ENCODE data around the gene PALLD. TPM values are rescaled to one million over a fixed set of nuclear protein-coding genes. Genes with fewer than 3 reads are reported as not detected.

PALLD gene
- total and polyA plus RNA-seq, 2 of the 13 experiments (the other 11 are each of a cell fraction or from before 2014, with no cell fraction given): 0.50 to 1.5 TPM

GRCh38 chr4:168451331-168451730, 45.5 kb upstream of the PALLD start:
- FAIRE-seq: no peak

DNA sequence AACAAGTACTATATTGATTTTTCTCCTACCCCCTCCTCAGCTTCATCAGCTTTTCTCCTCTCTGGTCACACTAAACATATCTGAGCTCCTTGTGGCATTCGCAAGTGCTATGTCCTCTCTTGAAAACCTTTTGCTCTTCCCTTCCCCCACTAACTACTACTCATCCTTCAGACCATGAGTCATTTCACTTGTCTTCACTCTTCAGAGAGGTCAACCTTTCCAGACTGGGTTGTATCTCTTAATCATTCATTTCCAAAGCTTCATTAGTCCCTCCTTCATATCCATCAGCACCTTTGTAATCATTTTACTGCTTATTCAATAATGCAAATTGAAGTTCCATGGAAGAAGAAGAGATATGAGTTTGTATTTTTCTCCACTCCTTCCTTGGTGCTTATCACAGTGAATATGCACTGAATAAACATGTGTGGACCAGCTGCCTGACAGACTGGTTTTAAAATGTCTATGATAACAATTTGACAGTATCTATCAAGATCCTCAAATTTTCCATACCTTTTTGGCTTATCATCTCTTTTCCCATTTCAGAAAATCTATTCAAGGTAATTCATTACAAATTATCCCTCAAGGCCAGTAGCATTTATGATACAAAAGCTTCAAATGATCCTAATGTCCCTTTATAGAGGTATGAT, 45.0 kb upstream of the PALLD start:
- H3K27me3 ChIP-seq (ENCODE audit: control insufficient read depth in 1 of 2, insufficient read depth in 2 of 2, low read length in 2 of 2): no peaks in the 10 kb centered on the region
- ATAC-seq (no peak), FAIRE-seq (no peak), DNase-seq (ENCODE audit: low spot score) (no peak)
- intact Hi-C loops (cut with micrococcal nuclease; ENCODE audit: unreplicated experiment) (no loop called here), in situ Hi-C loops (cut with HindIII; ENCODE audit: extremely low pct_ligation_motif_present, low pct_unique_long_range_greater_than_20kb) (no loop called here)
- H3K27ac ChIP-seq (ENCODE audit: extremely low read length, insufficient read depth, low read length): no peak overlapping the region
- no peaks in the 10 kb centered on the region for H3K36me3 ChIP-seq (replicated peaks in 1 of 2; ENCODE audit: control insufficient read depth in 1 of 2, insufficient read depth in 2 of 2, low read length in 2 of 2)
- no peak for TF ChIP-seq ZNF782 (CRISPR knock-in tag; IDR thresholded peaks at IDR 0.05; ENCODE audit: borderline replicate concordance)
- TF ChIP-seq PRDM10 (CRISPR knock-in tag; IDR thresholded peaks at IDR 0.05; ENCODE audit: low read depth): no peak
- TF ChIP-seq TMF1 (CRISPR knock-in tag; IDR thresholded peaks at IDR 0.05; ENCODE audit: low read depth): no peak
- TF ChIP-seq ZNF367 (CRISPR knock-in tag; IDR thresholded peaks at IDR 0.05; ENCODE audit: borderline replicate concordance): no peak
- TF ChIP-seq CBX1 (IDR thresholded peaks at IDR 0.05; ENCODE audit: low read depth): no peak
- TF ChIP-seq ZSCAN30 (CRISPR knock-in tag; IDR thresholded peaks at IDR 0.05): no peak
- no peak for TF ChIP-seq NR2F1 (CRISPR knock-in tag; IDR thresholded peaks at IDR 0.05)
- no peak for TF ChIP-seq U2AF1 (optimal IDR thresholded peaks at IDR 0.05; ENCODE audit: low read depth, low read length)
- H3K9me3 ChIP-seq (ENCODE audit: low read length): no peaks in the 10 kb centered on the region
- POLR2A ChIA-PET: no interaction called here
- CTCF ChIA-PET (ENCODE audit: low intra/inter-chr PET ratio, low total read pairs): no interaction called here
- no TSS peak for BruUV-seq (replicated peaks)
- no peak overlapping the region for H3K4me3 ChIP-seq (replicated peaks in 1 of 3; ENCODE audit: insufficient read depth in 1 of 3, low read depth in 2 of 3, low read length in 3 of 3)
- H4K20me1 ChIP-seq (ENCODE audit: insufficient read depth, low read length): no peaks in the 10 kb centered on the region
- no peak overlapping the region for H3K9ac ChIP-seq (ENCODE audit: insufficient read depth, low read depth, low read length)
- H3K4me2 ChIP-seq (ENCODE audit: low read depth, low read length): no peak overlapping the region
- WGBS (ENCODE audit: low lambda C conversion rate): 49% methylated on average over 1 of the region's 1 CpG
- no peaks in the 10 kb centered on the region for H3K4me1 ChIP-seq (ENCODE audit: insufficient read depth, low read length)
- no peaks in the 10 kb centered on the region for H3K79me2 ChIP-seq (ENCODE audit: insufficient read depth, low read length)
- no peak overlapping the region for H2AFZ ChIP-seq (ENCODE audit: low read length)

More at GRCh38 chr4:168451331-168451730, 45.5 kb upstream of the PALLD start:
- no TSS peak for BruUV-seq (replicated peaks)
- no peak overlapping the region for H3K4me3 ChIP-seq (replicated peaks in 1 of 3; ENCODE audit: insufficient read depth in 1 of 3, low read depth in 2 of 3, low read length in 3 of 3)
- intact Hi-C loops (cut with micrococcal nuclease; ENCODE audit: unreplicated experiment) (no loop called here), in situ Hi-C loops (cut with HindIII; ENCODE audit: extremely low pct_ligation_motif_present, low pct_unique_long_range_greater_than_20kb) (no loop called here)
- 29% methylated on average over 2 of the region's 2 CpGs for WGBS (ENCODE audit: low lambda C conversion rate)
- H2AFZ ChIP-seq (ENCODE audit: low read length): no peak overlapping the region
- H3K27me3 ChIP-seq (ENCODE audit: control insufficient read depth in 1 of 2, insufficient read depth in 2 of 2, low read length in 2 of 2): no peaks in the 10 kb centered on the region
- H3K9ac ChIP-seq (ENCODE audit: insufficient read depth, low read depth, low read length): no peak overlapping the region
- CTCF ChIA-PET (ENCODE audit: low intra/inter-chr PET ratio, low total read pairs): no interaction called here
- H3K9me3 ChIP-seq (ENCODE audit: low read length): no peaks in the 10 kb centered on the region
- H3K4me1 ChIP-seq (ENCODE audit: insufficient read depth, low read length): no peaks in the 10 kb centered on the region
- H3K4me2 ChIP-seq (ENCODE audit: low read depth, low read length): no peak overlapping the region
- DNase-seq (ENCODE audit: low spot score) (no peak), ATAC-seq (no peak)
- no peaks in the 10 kb centered on the region for H4K20me1 ChIP-seq (ENCODE audit: insufficient read depth, low read length)
- no peaks in the 10 kb centered on the region for H3K36me3 ChIP-seq (replicated peaks in 1 of 2; ENCODE audit: control insufficient read depth in 1 of 2, insufficient read depth in 2 of 2, low read length in 2 of 2)
- no peak for TF ChIP-seq RNF2 (conservative IDR thresholded peaks at IDR 0.05; ENCODE audit: low read depth)
- H3K27ac ChIP-seq (ENCODE audit: extremely low read length, insufficient read depth, low read length): no peak overlapping the region
- no peaks in the 10 kb centered on the region for H3K79me2 ChIP-seq (ENCODE audit: insufficient read depth, low read length)
- POLR2A ChIA-PET: no interaction called here
